ENCODE data around the gene CD109.

Gene CD109

GRCh38 chr6:73731285-73731684 is 35.3 kb downstream of the CD109 start:
- no peak for DNase-seq

- DNase-seq: peak; percentile 50
Measured at GRCh38 chr6:73732845-73733675, 37.1 kb downstream of the CD109 start.

GRCh38 chr6:73733791-73734190 is 37.8 kb downstream of the CD109 start:
- no peak for DNase-seq

GRCh38 chr6:73734832-73735453 is 38.9 kb downstream of the CD109 start:
- no peak for DNase-seq

- no peak for DNase-seq
Measured at GRCh38 chr6:73738367-73739028, 42.5 kb downstream of the CD109 start.

GRCh38 chr6:73739096-73739495 is 43.1 kb downstream of the CD109 start:
- DNase-seq: no peak

- no peak for DNase-seq
Measured at GRCh38 chr6:73742433-73742832, 46.4 kb downstream of the CD109 start.

GRCh38 chr6:73743081-73743480 is 47.1 kb downstream of the CD109 start:
- DNase-seq: no peak

- DNase-seq: no peak
Measured at GRCh38 chr6:73743556-73743955, 47.6 kb downstream of the CD109 start.

GRCh38 chr6:73746787-73747186 is 50.8 kb downstream of the CD109 start:
- DNase-seq: no peak

GRCh38 chr6:73747289-73747688 is 51.3 kb downstream of the CD109 start:
- no peak for DNase-seq

- no peak for DNase-seq
Measured at GRCh38 chr6:73752943-73753342, 56.9 kb downstream of the CD109 start.

- DNase-seq: no peak
Measured at GRCh38 chr6:73766040-73766439, 70.0 kb downstream of the CD109 start.

GRCh38 chr6:73768558-73768957 is 72.6 kb downstream of the CD109 start:
- no peak for DNase-seq

- no peak for DNase-seq
Measured at GRCh38 chr6:73769976-73770375, 74.0 kb downstream of the CD109 start.

GRCh38 chr6:73774311-73774774 is 78.3 kb downstream of the CD109 start:
- no peak for DNase-seq

- no peak for DNase-seq
Measured at GRCh38 chr6:73779943-73780342, 83.9 kb downstream of the CD109 start.

- DNase-seq: no peak
Measured at GRCh38 chr6:73782911-73783310, 86.9 kb downstream of the CD109 start.

GRCh38 chr6:73784726-73785505 is 88.9 kb downstream of the CD109 start:
- no peak for DNase-seq

GRCh38 chr6:73790574-73790973 is 94.6 kb downstream of the CD109 start:
- no peak for DNase-seq

- DNase-seq: no peak
Measured at GRCh38 chr6:73791336-73791735, 95.3 kb downstream of the CD109 start.

GRCh38 chr6:73792738-73793137 is 96.7 kb downstream of the CD109 start:
- DNase-seq: no peak

GRCh38 chr6:73796881-73797280 is 100.9 kb downstream of the CD109 start:
- DNase-seq: no peak

Measured in activated CD4-positive, alpha-beta T cell treated with anti-CD3 and anti-CD28 coated beads for 1 hour (primary cell).